SK-N-SH (cell line): ENCODE measurements around the gene ATP1B1.

Experiments used
- EZH2phosphoT487 ChIP-seq: fragments of 200-600 bp; sonication (generic); IDR thresholded peaks from 2 replicates; pipeline ENCODE4 v1.6.1; 2017; ENCODE audit warnings: low read depth, mixed run types, mild to moderate bottlenecking, antibody characterized with exemption, moderate library complexity, borderline replicate concordance
- POLR2AphosphoS5 ChIP-seq: IDR thresholded peaks from 2 replicates; pipeline ENCODE4 v1.6.1; 2012; ENCODE audit warnings: low read depth, low read length
- RCOR1 ChIP-seq: fragments of 150-350 bp; IDR thresholded peaks from 2 replicates; pipeline ENCODE4 v1.6.1; 2017; ENCODE audit warnings: antibody characterized with exemption, low read length
- SIN3A ChIP-seq: IDR thresholded peaks from 2 replicates; pipeline ENCODE4 v1.6.1; 2012; ENCODE audit warnings: low read depth, mild to moderate bottlenecking, low read length, moderate library complexity, borderline replicate concordance
- TF ChIP-seq, protein P1 (sequence below): fragments of 200-600 bp; sonication (generic); IDR thresholded peaks from 2 replicates; pipeline ENCODE4 v1.6.1; 2017; ENCODE audit warnings: antibody characterized with exemption, mild to moderate bottlenecking, moderate library complexity
- TF ChIP-seq, protein P2 (sequence below): IDR thresholded peaks from 2 replicates; pipeline ENCODE4 v1.6.1; 2012; ENCODE audit warnings: mild to moderate bottlenecking, low read depth, low read length, moderate library complexity
- TF ChIP-seq, protein P3 (sequence below): IDR thresholded peaks from 2 replicates; pipeline ENCODE4 v1.4.0; 2012; ENCODE audit warnings: low read depth, borderline replicate concordance
- TF ChIP-seq, protein P4 (sequence below): IDR thresholded peaks from 2 replicates; pipeline ENCODE4 v1.4.0; 2012; ENCODE audit warnings: low read depth, borderline replicate concordance

DNA sequence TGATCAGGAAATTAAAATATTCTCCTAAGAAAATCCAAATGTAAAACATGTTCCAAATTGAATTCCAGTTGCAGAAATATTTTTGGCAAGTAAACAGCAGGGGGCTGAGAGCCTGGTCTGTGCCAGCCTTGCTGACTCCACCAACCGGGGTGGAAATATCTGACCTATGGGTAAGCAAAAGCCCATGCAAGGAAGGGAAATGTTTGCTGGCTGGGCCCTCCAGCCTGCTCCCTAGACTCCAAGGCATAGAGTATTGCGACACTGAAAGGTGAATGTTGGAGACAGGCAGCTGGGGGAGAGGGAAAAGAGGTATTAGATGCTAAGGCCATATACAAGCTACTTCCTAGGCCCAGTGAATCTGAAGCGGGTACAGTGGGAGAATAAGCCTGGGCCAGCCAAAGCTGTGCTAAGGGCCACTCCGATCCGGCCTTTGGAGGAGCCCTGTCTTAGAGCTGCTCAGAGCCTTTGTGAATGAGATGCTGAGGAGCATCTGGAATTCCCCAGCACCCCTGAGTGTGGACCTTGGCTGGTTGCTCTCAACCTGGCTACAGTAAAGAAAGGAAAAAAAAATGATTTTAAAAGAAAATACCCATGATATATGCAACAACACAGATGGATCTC lies 24.9 kb upstream of the ATP1B1 start:
- TF ChIP-seq POLR2AphosphoS5 = no peak
- TF ChIP-seq, protein P1, sequence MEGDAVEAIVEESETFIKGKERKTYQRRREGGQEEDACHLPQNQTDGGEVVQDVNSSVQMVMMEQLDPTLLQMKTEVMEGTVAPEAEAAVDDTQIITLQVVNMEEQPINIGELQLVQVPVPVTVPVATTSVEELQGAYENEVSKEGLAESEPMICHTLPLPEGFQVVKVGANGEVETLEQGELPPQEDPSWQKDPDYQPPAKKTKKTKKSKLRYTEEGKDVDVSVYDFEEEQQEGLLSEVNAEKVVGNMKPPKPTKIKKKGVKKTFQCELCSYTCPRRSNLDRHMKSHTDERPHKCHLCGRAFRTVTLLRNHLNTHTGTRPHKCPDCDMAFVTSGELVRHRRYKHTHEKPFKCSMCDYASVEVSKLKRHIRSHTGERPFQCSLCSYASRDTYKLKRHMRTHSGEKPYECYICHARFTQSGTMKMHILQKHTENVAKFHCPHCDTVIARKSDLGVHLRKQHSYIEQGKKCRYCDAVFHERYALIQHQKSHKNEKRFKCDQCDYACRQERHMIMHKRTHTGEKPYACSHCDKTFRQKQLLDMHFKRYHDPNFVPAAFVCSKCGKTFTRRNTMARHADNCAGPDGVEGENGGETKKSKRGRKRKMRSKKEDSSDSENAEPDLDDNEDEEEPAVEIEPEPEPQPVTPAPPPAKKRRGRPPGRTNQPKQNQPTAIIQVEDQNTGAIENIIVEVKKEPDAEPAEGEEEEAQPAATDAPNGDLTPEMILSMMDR = no peak
- no peak for TF ChIP-seq SIN3A
- TF ChIP-seq, protein P2, sequence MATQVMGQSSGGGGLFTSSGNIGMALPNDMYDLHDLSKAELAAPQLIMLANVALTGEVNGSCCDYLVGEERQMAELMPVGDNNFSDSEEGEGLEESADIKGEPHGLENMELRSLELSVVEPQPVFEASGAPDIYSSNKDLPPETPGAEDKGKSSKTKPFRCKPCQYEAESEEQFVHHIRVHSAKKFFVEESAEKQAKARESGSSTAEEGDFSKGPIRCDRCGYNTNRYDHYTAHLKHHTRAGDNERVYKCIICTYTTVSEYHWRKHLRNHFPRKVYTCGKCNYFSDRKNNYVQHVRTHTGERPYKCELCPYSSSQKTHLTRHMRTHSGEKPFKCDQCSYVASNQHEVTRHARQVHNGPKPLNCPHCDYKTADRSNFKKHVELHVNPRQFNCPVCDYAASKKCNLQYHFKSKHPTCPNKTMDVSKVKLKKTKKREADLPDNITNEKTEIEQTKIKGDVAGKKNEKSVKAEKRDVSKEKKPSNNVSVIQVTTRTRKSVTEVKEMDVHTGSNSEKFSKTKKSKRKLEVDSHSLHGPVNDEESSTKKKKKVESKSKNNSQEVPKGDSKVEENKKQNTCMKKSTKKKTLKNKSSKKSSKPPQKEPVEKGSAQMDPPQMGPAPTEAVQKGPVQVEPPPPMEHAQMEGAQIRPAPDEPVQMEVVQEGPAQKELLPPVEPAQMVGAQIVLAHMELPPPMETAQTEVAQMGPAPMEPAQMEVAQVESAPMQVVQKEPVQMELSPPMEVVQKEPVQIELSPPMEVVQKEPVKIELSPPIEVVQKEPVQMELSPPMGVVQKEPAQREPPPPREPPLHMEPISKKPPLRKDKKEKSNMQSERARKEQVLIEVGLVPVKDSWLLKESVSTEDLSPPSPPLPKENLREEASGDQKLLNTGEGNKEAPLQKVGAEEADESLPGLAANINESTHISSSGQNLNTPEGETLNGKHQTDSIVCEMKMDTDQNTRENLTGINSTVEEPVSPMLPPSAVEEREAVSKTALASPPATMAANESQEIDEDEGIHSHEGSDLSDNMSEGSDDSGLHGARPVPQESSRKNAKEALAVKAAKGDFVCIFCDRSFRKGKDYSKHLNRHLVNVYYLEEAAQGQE = no peak
- TF ChIP-seq, protein P3, sequence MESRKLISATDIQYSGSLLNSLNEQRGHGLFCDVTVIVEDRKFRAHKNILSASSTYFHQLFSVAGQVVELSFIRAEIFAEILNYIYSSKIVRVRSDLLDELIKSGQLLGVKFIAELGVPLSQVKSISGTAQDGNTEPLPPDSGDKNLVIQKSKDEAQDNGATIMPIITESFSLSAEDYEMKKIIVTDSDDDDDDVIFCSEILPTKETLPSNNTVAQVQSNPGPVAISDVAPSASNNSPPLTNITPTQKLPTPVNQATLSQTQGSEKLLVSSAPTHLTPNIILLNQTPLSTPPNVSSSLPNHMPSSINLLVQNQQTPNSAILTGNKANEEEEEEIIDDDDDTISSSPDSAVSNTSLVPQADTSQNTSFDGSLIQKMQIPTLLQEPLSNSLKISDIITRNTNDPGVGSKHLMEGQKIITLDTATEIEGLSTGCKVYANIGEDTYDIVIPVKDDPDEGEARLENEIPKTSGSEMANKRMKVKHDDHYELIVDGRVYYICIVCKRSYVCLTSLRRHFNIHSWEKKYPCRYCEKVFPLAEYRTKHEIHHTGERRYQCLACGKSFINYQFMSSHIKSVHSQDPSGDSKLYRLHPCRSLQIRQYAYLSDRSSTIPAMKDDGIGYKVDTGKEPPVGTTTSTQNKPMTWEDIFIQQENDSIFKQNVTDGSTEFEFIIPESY = no peak
- TF ChIP-seq, protein P4, sequence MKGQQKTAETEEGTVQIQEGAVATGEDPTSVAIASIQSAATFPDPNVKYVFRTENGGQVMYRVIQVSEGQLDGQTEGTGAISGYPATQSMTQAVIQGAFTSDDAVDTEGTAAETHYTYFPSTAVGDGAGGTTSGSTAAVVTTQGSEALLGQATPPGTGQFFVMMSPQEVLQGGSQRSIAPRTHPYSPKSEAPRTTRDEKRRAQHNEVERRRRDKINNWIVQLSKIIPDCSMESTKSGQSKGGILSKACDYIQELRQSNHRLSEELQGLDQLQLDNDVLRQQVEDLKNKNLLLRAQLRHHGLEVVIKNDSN = no peak
- TF ChIP-seq EZH2phosphoT487 = no peak
- TF ChIP-seq RCOR1 = no peak
